Panc1 (cell line): ENCODE data around the gene DUSP23. TPM values are rescaled to one million over a fixed set of nuclear protein-coding genes. Genes with fewer than 3 reads are reported as not detected.

Experiments
- ATAC-seq: fragments of 200-7000 bp; cut with Tn5 transposase; 2 replicates; pipeline ENCODE4 v1.9.1; 2020; ENCODE audit warnings: mild to moderate bottlenecking, moderate library complexity
- BruUV-seq: library from RNA; stranded (reverse); fragments of 400-500 nt; replicated peaks from 2 replicates; lab custom pipeline; 2021; lab: Mats Ljungman, UMichigan
- CTCF ChIA-PET: fragments of 300-600 bp; sonication (Branson Sonifier 250); formaldehyde crosslinking; loops from one replicate; lab custom pipeline; 2022; ENCODE audit warnings: antibody characterized with exemption; lab: Charles Lee
- POLR2A ChIA-PET: fragments of 300-600 bp; sonication (Branson Sonifier 250); formaldehyde crosslinking; loops from one replicate; lab custom pipeline; 2022; ENCODE audit warnings: antibody characterized with exemption; lab: Charles Lee
- DNase-seq: peaks from one replicate; pipeline ENCODE4 v3.0.0-alpha.2; 2010; ENCODE audit warnings: low read depth, low spot score
- H3K27ac ChIP-seq: 2 replicates; pipeline ENCODE4 v1.5.1; 2011; ENCODE audit warnings: mild to moderate bottlenecking, low read length, inconsistent platforms
- H3K27me3 ChIP-seq: fragments of 200-500 bp; sonication (Bioruptor generic); 2 replicates; pipeline ENCODE4 v1.6.0; 2014; ENCODE audit warnings: low read length, inconsistent platforms; ENCODE audit not compliant: control insufficient read depth, insufficient read depth
- H3K36me3 ChIP-seq: fragments of 200-500 bp; sonication (Bioruptor generic); 2 replicates; pipeline ENCODE4 v1.5.1; 2014; ENCODE audit warnings: inconsistent platforms, mild to moderate bottlenecking, low read length, moderate library complexity; ENCODE audit not compliant: control insufficient read depth, insufficient read depth
- H3K4me1 ChIP-seq: 2 replicates; pipeline ENCODE4 v1.5.1; 2011; ENCODE audit warnings: inconsistent platforms, mild to moderate bottlenecking, low read length, moderate library complexity; ENCODE audit not compliant: control insufficient read depth, insufficient read depth
- H3K4me3 ChIP-seq, 2 experiments: 2 replicates each; pipeline ENCODE4 v1.5.1; 2011 to 2012; ENCODE audit warnings: low read depth in 2 of 2, low read length in 2 of 2, mild to moderate bottlenecking in 2 of 2, inconsistent platforms in 1 of 2, moderate library complexity in 1 of 2
- H3K9me3 ChIP-seq: fragments of 200-500 bp; sonication (Bioruptor generic); 2 replicates; pipeline ENCODE4 v1.5.1; 2014; ENCODE audit warnings: low read depth, mild to moderate bottlenecking, inconsistent platforms, low read length, moderate library complexity; ENCODE audit not compliant: control insufficient read depth, insufficient read depth
- CTCF ChIP-seq: fragments of 450-650 bp; IDR thresholded peaks from 2 replicates; pipeline ENCODE4 v1.5.1; 2017; ENCODE audit warnings: mild to moderate bottlenecking
- POLR2AphosphoS5 ChIP-seq: IDR thresholded peaks from 2 replicates; pipeline ENCODE4 v1.6.1; 2012; ENCODE audit warnings: mild to moderate bottlenecking, low read depth, low read length, moderate library complexity
- REST ChIP-seq, 2 experiments: IDR thresholded peaks; 2 replicates each; pipeline ENCODE4 v1.6.1; 2011 to 2012; ENCODE audit warnings: low read depth in 2 of 2, control low read depth in 1 of 2, low read length in 1 of 2, mild to moderate bottlenecking in 1 of 2, moderate library complexity in 1 of 2; ENCODE audit not compliant: insufficient read depth in 1 of 2
- SIN3A ChIP-seq: IDR thresholded peaks from 2 replicates; pipeline ENCODE4 v1.6.1; 2012; ENCODE audit warnings: low read depth, mild to moderate bottlenecking, low read length, moderate library complexity, borderline replicate concordance; ENCODE audit not compliant: insufficient read depth
- TCF7L2 ChIP-seq: IDR thresholded peaks from 2 replicates; pipeline ENCODE4 v1.6.1; 2011; ENCODE audit warnings: mild to moderate bottlenecking, low read depth, low read length, inconsistent platforms
- in situ Hi-C: cut with HindIII; loops from 2 replicates; pipeline ENCODE4 v1.10.0; 2016; ENCODE audit warnings: low sequenced_read_pairs, low pct_unique_long_range_greater_than_20kb
- intact Hi-C: fragments of 100-400 bp; cut with micrococcal nuclease; formaldehyde crosslinking; loops from one replicate; pipeline ENCODE4 v1.10.0; 2022; ENCODE audit not compliant: unreplicated experiment
- total RNA-seq: library from RNA; stranded (reverse); gene quantifications from one replicate; pipeline ENCODE4 v1.2.1, GENCODE V29; 2021; ENCODE audit not compliant: unreplicated experiment

DUSP23 gene
- total RNA-seq, 1 experiment from 2014 or later = 36.1 TPM

DNA sequence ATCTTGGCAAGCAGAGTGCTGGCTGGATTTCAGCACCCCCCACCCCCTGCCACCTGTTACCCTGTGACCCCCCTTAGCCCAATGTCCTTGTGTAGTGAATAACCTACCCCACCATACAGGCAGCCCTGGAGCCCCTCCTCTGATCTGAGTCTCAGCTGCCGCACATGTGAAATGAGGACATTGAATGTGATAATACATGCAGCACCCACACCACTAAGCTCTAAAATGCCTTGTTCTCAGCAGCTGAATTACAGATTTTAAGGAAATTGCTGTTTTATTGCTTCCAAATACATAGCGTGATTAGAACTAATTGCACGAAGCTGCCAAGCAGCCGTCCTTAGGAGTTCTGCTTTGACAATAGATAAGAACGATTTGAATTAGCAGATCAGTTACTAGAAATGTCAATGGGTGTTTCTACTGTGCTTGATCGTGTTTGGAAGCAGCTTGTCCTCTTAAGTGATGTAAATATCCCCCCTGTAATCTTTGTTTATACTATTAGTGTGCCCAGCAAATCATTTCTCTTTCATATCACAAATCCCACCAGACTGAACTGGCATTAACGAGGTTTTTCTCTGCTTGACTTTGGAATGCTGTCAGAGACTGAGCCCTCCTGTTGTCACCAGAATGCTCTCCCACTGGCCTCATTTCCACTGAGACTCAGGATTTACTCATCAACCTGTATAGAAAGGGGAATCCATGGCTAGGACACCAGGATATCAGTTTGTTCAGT, 50.8 kb downstream of the DUSP23 start:
- no peak overlapping the region for H3K4me3 ChIP-seq
- in situ Hi-C loops (no loop called here), intact Hi-C loops (no loop called here)
- DNase-seq = no peak
- no peaks in the 10 kb centered on the region for H3K4me1 ChIP-seq
- ChIA-PET CTCF (no interaction called here), POLR2A (no interaction called here)
- TF ChIP-seq POLR2AphosphoS5 (no peak), REST (IDR thresholded peaks at IDR 0.05; ENCODE audit: insufficient read depth in 1 of 2, low read depth in 2 of 2, low read length in 1 of 2) (no peak), SIN3A (no peak), CTCF (no peak), TCF7L2 (no peak)
- H3K9me3 ChIP-seq = no peaks in the 10 kb centered on the region
- no peak for ATAC-seq
- no peaks in the 10 kb centered on the region for H3K27me3 ChIP-seq
- no peak overlapping the region for H3K27ac ChIP-seq
- H3K36me3 ChIP-seq = no peaks in the 10 kb centered on the region
- no TSS peak for BruUV-seq

Other genes starting within 250 kb of the DUSP23 start
- not detected for gene OR10J5, start 245.0 kb upstream of the DUSP23 start, total RNA-seq
- 0.33 TPM for gene APCS, start 193.1 kb upstream of the DUSP23 start, total RNA-seq
- gene CRP, start 66.4 kb upstream of the DUSP23 start, total RNA-seq = 0.90 TPM
- gene FCRL6, start 21.4 kb downstream of the DUSP23 start, total RNA-seq = not detected
- gene SLAMF8, start 45.9 kb downstream of the DUSP23 start, total RNA-seq = not detected
- not detected for gene VSIG8, start 81.7 kb downstream of the DUSP23 start, total RNA-seq
- gene CFAP45, start 119.2 kb downstream of the DUSP23 start, total RNA-seq = 1.6 TPM
- 474 TPM for gene TAGLN2, start 144.5 kb downstream of the DUSP23 start, total RNA-seq
- gene IGSF9, start 164.7 kb downstream of the DUSP23 start, total RNA-seq = 0.51 TPM
- gene SLAMF9, start 173.3 kb downstream of the DUSP23 start, total RNA-seq = not detected